HFF-Myc (cell line): ENCODE measurements around the gene RNASE8.
A peak's percentile ranks its signal among the peaks of the same experiment; 100 is the strongest.
"Not testable (repeated sequence)": the region's sequence is repeated elsewhere in the genome, so short reads cannot be mapped to it uniquely, and the experiment has no call there.

Experiments
- DNase-seq: peaks from one replicate; pipeline ENCODE4 v3.0.0-alpha.2; 2011; ENCODE audit warnings: low read depth; ENCODE audit errors: extremely low read depth
- H3K4me3 ChIP-seq: replicated peaks from 2 replicates; pipeline ENCODE4 v1.5.1; 2011; ENCODE audit warnings: low read depth, mild to moderate bottlenecking, control low read depth, low read length
- CTCF ChIP-seq: IDR thresholded peaks from 2 replicates; pipeline ENCODE4 v1.5.1; 2012; ENCODE audit warnings: mild to moderate bottlenecking, low read depth, low read length, control low read depth; ENCODE audit errors: missing control alignments

The RNASE8 gene

GRCh38 chr14:21057803-21058675, at the start of gene RNASE8:
Gene RNASE8 (plus strand): TSS chr14:21057822. CDS start chr14:21057893, 71 bp downstream.
- TF ChIP-seq CTCF: no peak
- no peak within 1 kb of the TSS for H3K4me3 ChIP-seq
- DNase-seq: no peak

- not testable (repeated sequence) for H3K4me3 ChIP-seq, DNase-seq
Measured at GRCh38 chr14:21009721-21010120, 47.9 kb upstream of the RNASE8 start.

- no peak for DNase-seq
- TF ChIP-seq CTCF: no peak
- no peak overlapping the region for H3K4me3 ChIP-seq
Measured at GRCh38 chr14:21011136-21011535, 46.5 kb upstream of the RNASE8 start.

- peak; percentile 68 for DNase-seq
- TF ChIP-seq CTCF: peak; percentile 93
Measured at GRCh38 chr14:21014761-21015190, 42.8 kb upstream of the RNASE8 start.

DNA sequence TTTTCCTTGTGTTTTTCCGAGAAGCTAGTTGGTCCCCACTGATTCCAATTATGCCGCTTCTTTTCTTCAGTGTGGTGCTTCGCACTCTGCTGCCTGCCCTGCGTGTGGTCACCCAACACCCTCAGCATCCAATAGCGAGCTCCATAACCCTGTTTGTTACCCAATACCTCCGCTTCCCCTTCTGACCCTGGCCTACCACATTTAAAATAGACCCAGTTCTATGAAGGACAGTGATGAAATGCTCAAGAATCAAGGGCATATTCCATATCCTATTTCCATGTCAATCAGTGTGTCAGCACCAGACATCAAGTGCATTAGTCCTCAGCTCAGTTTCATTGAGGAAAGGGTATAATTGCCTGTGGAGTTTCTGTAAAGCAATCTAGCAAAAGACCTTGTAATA, 42.3 kb upstream of the RNASE8 start:
- TF ChIP-seq CTCF: no peak
- DNase-seq: no peak
- H3K4me3 ChIP-seq: no peak overlapping the region

More at GRCh38 chr14:21014761-21015190, 42.8 kb upstream of the RNASE8 start:
- H3K4me3 ChIP-seq: no peak overlapping the region

GRCh38 chr14:21016413-21017190, 41.0 kb upstream of the RNASE8 start:
- TF ChIP-seq CTCF: no peak
- no peak overlapping the region for H3K4me3 ChIP-seq
- DNase-seq: no peak
